ENCODE measurements around the gene NDRG3.

NDRG3 gene

DNA sequence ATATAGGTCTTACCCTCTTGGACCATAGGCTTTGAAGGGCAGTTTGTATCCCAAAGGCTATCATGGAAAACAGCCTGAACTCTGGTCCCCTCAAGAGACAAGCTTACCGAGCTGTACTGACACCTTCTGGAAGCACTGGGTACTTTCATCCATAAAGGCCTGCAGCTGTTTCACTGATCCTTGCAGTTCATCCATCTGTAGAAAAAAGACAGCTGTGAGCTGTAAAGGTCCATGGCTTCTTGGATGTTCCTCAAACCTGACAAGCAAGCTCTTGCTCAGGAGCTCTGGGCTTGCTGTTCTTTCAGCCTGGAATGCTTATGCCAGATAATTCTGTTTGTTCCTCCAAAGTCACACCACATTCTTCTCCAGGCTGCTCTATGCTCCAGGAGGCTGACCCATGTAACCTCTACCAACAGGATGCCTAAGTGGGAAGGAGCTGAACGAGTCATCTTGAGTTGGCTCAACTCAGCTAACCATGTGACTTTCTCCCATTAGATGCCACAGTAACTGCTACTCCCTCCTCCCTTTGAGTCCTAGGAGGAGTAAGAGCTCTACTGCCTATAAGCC is 8.8 kb upstream of the NDRG3 start:
- Histone ChIP-seq H3K27me3 (ENCODE audit: control insufficient read depth in 3 of 3, insufficient read depth in 3 of 3, low read depth in 1 of 3, low read length in 3 of 3) (no peaks in the 10 kb centered on the region), H3K14ac (ENCODE audit: low read length) (no peak overlapping the region), H3K79me1 (ENCODE audit: low read depth, low read length) (no peaks in the 10 kb centered on the region), H3K36me3 (replicated peaks in 1 of 2; ENCODE audit: control insufficient read depth in 2 of 2, insufficient read depth in 2 of 2, low read length in 2 of 2) (peaks cover 21 to 81% of the 10 kb centered on the region in 2 donors), H3K9me3 (replicated peaks in 1 of 2; ENCODE audit: control insufficient read depth in 2 of 2, insufficient read depth in 1 of 2, low read depth in 1 of 2, low read length in 2 of 2) (no peaks in the 10 kb centered on the region), H3K4me1 (ENCODE audit: control insufficient read depth in 2 of 2, insufficient read depth in 1 of 2, low read depth in 1 of 2, low read length in 2 of 2) (peaks cover 0 to 3% of the 10 kb centered on the region in 2 donors), H2BK12ac (ENCODE audit: low read length) (no peak overlapping the region), H2BK15ac (ENCODE audit: low read length) (no peak overlapping the region), H2AK5ac (ENCODE audit: low read depth, low read length) (no peak overlapping the region), H3K4me2 (ENCODE audit: insufficient read depth, low read length, poor library complexity, severe bottlenecking) (no peak overlapping the region), H2AFZ (ENCODE audit: low read length) (no peak overlapping the region), H3K9ac (ENCODE audit: low read depth, low read length, poor library complexity) (no peak overlapping the region), H4K8ac (ENCODE audit: low read depth, low read length) (no peak overlapping the region), H2BK5ac (ENCODE audit: low read length) (no peak overlapping the region), H3K4me3 (ENCODE audit: low read length in 2 of 2) (no peak overlapping the region), H3K4ac (ENCODE audit: low read length) (no peak overlapping the region), H2BK120ac (ENCODE audit: low read depth, low read length) (no peak overlapping the region), H3K23ac (ENCODE audit: low read depth, low read length, poor library complexity) (no peak overlapping the region), H3K18ac (ENCODE audit: low read length) (no peak overlapping the region), H4K91ac (ENCODE audit: low read depth, low read length, poor library complexity) (no peak overlapping the region), H3K27ac (replicated peaks; ENCODE audit: low read length) (peak overlapping the region; percentile 6)
- no CpG with 5 or more reads among the region's 2 CpGs for WGBS, 2 donors (ENCODE audit: extremely low coverage in 2 of 2, insufficient read length in 2 of 2, insufficient replicate concordance in 1 of 2)
- peak; percentile 41 for DNase-seq (ENCODE audit: low spot score)

DNA sequence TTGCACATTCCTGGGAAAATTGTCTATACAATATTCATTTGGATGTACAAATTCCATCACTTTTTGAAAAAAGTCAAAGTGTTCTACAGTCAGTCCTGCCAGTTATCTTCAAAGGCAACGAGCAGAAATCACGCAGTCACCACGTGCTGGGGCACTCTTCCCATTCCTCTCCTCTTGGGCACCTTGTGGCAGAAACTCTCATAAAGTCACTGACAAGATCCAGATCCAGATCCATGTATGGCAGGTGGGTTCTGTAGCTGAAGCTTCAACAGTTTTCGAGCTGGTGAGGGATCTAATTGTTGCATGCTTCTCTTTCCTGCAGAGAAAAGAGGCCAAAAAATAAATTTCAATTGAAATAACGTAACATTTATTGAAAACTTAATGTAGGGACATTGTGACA is 6.7 kb upstream of the NDRG3 start:
- DNase-seq (ENCODE audit: low spot score) = no peak
- Histone ChIP-seq H2AK5ac (ENCODE audit: low read depth, low read length) (no peak overlapping the region), H3K36me3 (replicated peaks in 1 of 2; ENCODE audit: control insufficient read depth in 2 of 2, insufficient read depth in 2 of 2, low read length in 2 of 2) (peaks cover 18 to 71% of the 10 kb centered on the region in 2 donors), H3K79me1 (ENCODE audit: low read depth, low read length) (no peaks in the 10 kb centered on the region), H2BK120ac (ENCODE audit: low read depth, low read length) (no peak overlapping the region), H3K4me1 (ENCODE audit: control insufficient read depth in 2 of 2, insufficient read depth in 1 of 2, low read depth in 1 of 2, low read length in 2 of 2) (peaks cover 0 to 3% of the 10 kb centered on the region in 2 donors), H4K8ac (ENCODE audit: low read depth, low read length) (no peak overlapping the region), H3K4me2 (ENCODE audit: insufficient read depth, low read length, poor library complexity, severe bottlenecking) (no peak overlapping the region), H3K9me3 (replicated peaks in 1 of 2; ENCODE audit: control insufficient read depth in 2 of 2, insufficient read depth in 1 of 2, low read depth in 1 of 2, low read length in 2 of 2) (no peaks in the 10 kb centered on the region), H2BK15ac (ENCODE audit: low read length) (no peak overlapping the region), H3K23ac (ENCODE audit: low read depth, low read length, poor library complexity) (no peak overlapping the region), H2BK5ac (ENCODE audit: low read length) (no peak overlapping the region), H3K27ac (replicated peaks; ENCODE audit: low read length) (no peak overlapping the region), H2BK12ac (ENCODE audit: low read length) (no peak overlapping the region), H2AFZ (ENCODE audit: low read length) (no peak overlapping the region), H3K27me3 (ENCODE audit: control insufficient read depth in 3 of 3, insufficient read depth in 3 of 3, low read depth in 1 of 3, low read length in 3 of 3) (no peaks in the 10 kb centered on the region), H3K14ac (ENCODE audit: low read length) (no peak overlapping the region), H3K18ac (ENCODE audit: low read length) (no peak overlapping the region), H3K4ac (ENCODE audit: low read length) (no peak overlapping the region), H3K4me3 (ENCODE audit: low read length in 2 of 2) (no peak overlapping the region), H3K9ac (ENCODE audit: low read depth, low read length, poor library complexity) (no peak overlapping the region), H4K91ac (ENCODE audit: low read depth, low read length, poor library complexity) (no peak overlapping the region)
- no CpG with 5 or more reads among the region's 5 CpGs for WGBS, 2 donors (ENCODE audit: extremely low coverage in 2 of 2, insufficient read length in 2 of 2, insufficient replicate concordance in 1 of 2)

DNA sequence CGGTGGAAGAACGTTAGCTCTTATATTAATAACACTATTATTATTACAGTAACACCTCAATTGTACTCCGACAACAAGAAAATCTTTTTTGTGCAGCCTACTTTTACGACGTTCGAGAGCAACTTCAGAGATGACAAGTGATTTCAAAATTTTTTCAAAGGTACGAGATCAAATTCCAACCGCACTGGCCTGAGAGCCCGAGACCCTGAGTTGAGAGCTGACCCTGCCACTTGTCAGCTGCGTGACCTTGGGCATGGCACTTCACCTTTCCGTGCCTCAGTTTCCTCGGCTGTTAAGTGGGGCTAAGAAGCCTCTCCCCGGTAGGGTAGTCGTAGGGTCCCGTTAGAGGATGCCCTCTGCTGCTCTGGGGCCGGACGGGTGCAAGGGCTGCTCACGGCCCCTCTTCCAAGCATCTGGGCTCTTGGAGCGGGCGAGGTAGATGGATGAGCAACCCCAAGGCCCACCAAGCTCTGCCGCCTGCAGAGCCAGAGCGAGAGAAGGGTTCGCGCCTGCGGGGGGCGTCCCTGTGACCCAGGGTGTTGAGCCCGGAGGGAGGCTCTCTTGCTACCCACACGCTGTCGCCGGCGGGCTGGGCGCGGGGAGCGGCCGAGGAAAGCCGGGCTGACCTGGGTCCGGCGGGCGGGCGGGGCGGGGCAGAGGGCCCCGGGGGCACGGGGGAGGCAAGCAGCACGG is 510 bp downstream of the NDRG3 start:
- Histone ChIP-seq H3K14ac (ENCODE audit: low read length) (no peak overlapping the region), H3K27ac (replicated peaks; ENCODE audit: low read length) (no peak overlapping the region)

DNA sequence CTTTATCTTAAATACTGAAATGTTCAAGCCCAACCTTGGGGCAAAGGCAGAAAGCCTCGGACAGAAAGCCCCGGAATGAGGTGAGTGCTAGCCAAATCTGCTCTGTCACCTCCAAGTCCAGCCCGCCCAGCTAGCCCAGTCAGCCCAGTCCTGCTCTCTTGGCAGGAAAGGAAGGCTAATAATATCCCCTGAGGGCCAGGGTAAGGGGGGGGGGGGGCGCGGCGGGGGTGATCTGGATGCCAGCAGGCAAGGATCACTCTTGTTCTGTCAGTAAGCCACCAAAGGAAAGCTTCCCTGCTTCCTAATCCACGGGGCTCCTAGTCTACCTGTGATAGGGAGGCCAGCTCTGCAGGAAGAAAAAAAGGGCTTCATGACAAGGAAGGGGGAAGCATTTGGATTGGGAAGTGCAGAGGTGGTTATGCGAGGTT is 1.1 kb downstream of the NDRG3 start:
- Histone ChIP-seq H3K9me3 (replicated peaks in 1 of 2; ENCODE audit: control insufficient read depth in 2 of 2, insufficient read depth in 1 of 2, low read depth in 1 of 2, low read length in 2 of 2) (peaks cover 0 to 3% of the 10 kb centered on the region in 2 donors), H3K27me3 (ENCODE audit: control insufficient read depth in 3 of 3, insufficient read depth in 3 of 3, low read depth in 1 of 3, low read length in 3 of 3) (peaks cover 0 to 4% (median 0%) of the 10 kb centered on the region in 3 experiments), H4K8ac (ENCODE audit: low read depth, low read length) (no peak overlapping the region), H2BK5ac (ENCODE audit: low read length) (no peak overlapping the region), H3K18ac (ENCODE audit: low read length) (no peak overlapping the region), H3K4me2 (ENCODE audit: insufficient read depth, low read length, poor library complexity, severe bottlenecking) (no peak overlapping the region), H3K9ac (ENCODE audit: low read depth, low read length, poor library complexity) (no peak overlapping the region), H2BK15ac (ENCODE audit: low read length) (no peak overlapping the region), H3K79me1 (ENCODE audit: low read depth, low read length) (no peaks in the 10 kb centered on the region), H2AFZ (ENCODE audit: low read length) (no peak overlapping the region), H2AK5ac (ENCODE audit: low read depth, low read length) (no peak overlapping the region), H3K4ac (ENCODE audit: low read length) (no peak overlapping the region), H3K4me3 (ENCODE audit: low read length in 2 of 2) (no peak overlapping the region), H2BK120ac (ENCODE audit: low read depth, low read length) (no peak overlapping the region), H2BK12ac (ENCODE audit: low read length) (no peak overlapping the region), H3K14ac (ENCODE audit: low read length) (no peak overlapping the region), H3K4me1 (ENCODE audit: control insufficient read depth in 2 of 2, insufficient read depth in 1 of 2, low read depth in 1 of 2, low read length in 2 of 2) (peaks cover 4 to 5% of the 10 kb centered on the region in 2 donors), H3K27ac (replicated peaks; ENCODE audit: low read length) (no peak overlapping the region), H3K36me3 (replicated peaks in 1 of 2; ENCODE audit: control insufficient read depth in 2 of 2, insufficient read depth in 2 of 2, low read length in 2 of 2) (peaks cover 0 to 3% of the 10 kb centered on the region in 2 donors), H4K91ac (ENCODE audit: low read depth, low read length, poor library complexity) (no peak overlapping the region), H3K23ac (ENCODE audit: low read depth, low read length, poor library complexity) (no peak overlapping the region)
- WGBS, 2 donors (ENCODE audit: extremely low coverage in 2 of 2, insufficient read length in 2 of 2, insufficient replicate concordance in 1 of 2) = no CpG with 5 or more reads among the region's 8 CpGs
- DNase-seq (ENCODE audit: low spot score) = no peak

More for the DNA sequence above, 510 bp downstream of the NDRG3 start:
- peak overlapping the region; percentile 83 for H3K9ac ChIP-seq (ENCODE audit: low read depth, low read length, poor library complexity)
- no peak overlapping the region for H2BK5ac ChIP-seq (ENCODE audit: low read length)
- peak overlapping the region; percentile 79 to 89 for H3K4me3 ChIP-seq (ENCODE audit: low read length in 2 of 2)
- H2AFZ ChIP-seq (ENCODE audit: low read length) = peak overlapping the region; percentile 94
- no peak for DNase-seq (ENCODE audit: low spot score)
- peaks cover 0 to 4% (median 0%) of the 10 kb centered on the region in 3 experiments for H3K27me3 ChIP-seq (ENCODE audit: control insufficient read depth in 3 of 3, insufficient read depth in 3 of 3, low read depth in 1 of 3, low read length in 3 of 3)
- peak overlapping the region; percentile 92 for H3K4me2 ChIP-seq (ENCODE audit: insufficient read depth, low read length, poor library complexity, severe bottlenecking)
- no CpG with 5 or more reads among the region's 44 CpGs for WGBS, 2 donors (ENCODE audit: extremely low coverage in 2 of 2, insufficient read length in 2 of 2, insufficient replicate concordance in 1 of 2)
- H2BK120ac ChIP-seq (ENCODE audit: low read depth, low read length) = peak overlapping the region; percentile 68
- no peak overlapping the region for H2BK12ac ChIP-seq (ENCODE audit: low read length)
- H3K9me3 ChIP-seq (replicated peaks in 1 of 2; ENCODE audit: control insufficient read depth in 2 of 2, insufficient read depth in 1 of 2, low read depth in 1 of 2, low read length in 2 of 2) = peaks cover 0 to 3% of the 10 kb centered on the region in 2 donors
- no peak overlapping the region for H4K8ac ChIP-seq (ENCODE audit: low read depth, low read length)
- no peaks in the 10 kb centered on the region for H3K79me1 ChIP-seq (ENCODE audit: low read depth, low read length)
- H3K4me1 ChIP-seq (ENCODE audit: control insufficient read depth in 2 of 2, insufficient read depth in 1 of 2, low read depth in 1 of 2, low read length in 2 of 2) = peaks cover 4 to 5% of the 10 kb centered on the region in 2 donors
- H3K23ac ChIP-seq (ENCODE audit: low read depth, low read length, poor library complexity) = no peak overlapping the region
- peak overlapping the region; percentile 91 for H3K18ac ChIP-seq (ENCODE audit: low read length)
- H3K36me3 ChIP-seq (replicated peaks in 1 of 2; ENCODE audit: control insufficient read depth in 2 of 2, insufficient read depth in 2 of 2, low read length in 2 of 2) = peaks cover 0 to 7% of the 10 kb centered on the region in 2 donors
- no peak overlapping the region for H4K91ac ChIP-seq (ENCODE audit: low read depth, low read length, poor library complexity)
- H2BK15ac ChIP-seq (ENCODE audit: low read length) = peak overlapping the region; percentile 14
- no peak overlapping the region for H3K4ac ChIP-seq (ENCODE audit: low read length)
- H2AK5ac ChIP-seq (ENCODE audit: low read depth, low read length) = no peak overlapping the region
